ENCODE results near the gene PPIL6.

- TF ChIP-seq CTCF (IDR thresholded peaks at IDR 0.05; ENCODE audit: poor library complexity) (no peak), EZH2phosphoT487 (IDR thresholded peaks at IDR 0.05; ENCODE audit: low read depth, severe bottlenecking, unreplicated experiment) (no peak)
Observed at GRCh38 chr6:109456710-109457561, 16.5 kb upstream of the PPIL6 start.

Data from hepatocyte (in vitro differentiated cells).